Activated CD4-positive, alpha-beta T cell treated with anti-CD3 and anti-CD28 coated beads for 4 hours (primary cell): Measurements from ENCODE around the gene PRKN.
"Not testable (repeated sequence)": the region's sequence is repeated elsewhere in the genome, so short reads cannot be mapped to it uniquely, and the experiment has no call there.

Source experiments
- DNase-seq, 2 donors: peaks; one replicate each; pipeline ENCODE4 v3.0.0-alpha.2; 2020

Gene PRKN

DNA sequence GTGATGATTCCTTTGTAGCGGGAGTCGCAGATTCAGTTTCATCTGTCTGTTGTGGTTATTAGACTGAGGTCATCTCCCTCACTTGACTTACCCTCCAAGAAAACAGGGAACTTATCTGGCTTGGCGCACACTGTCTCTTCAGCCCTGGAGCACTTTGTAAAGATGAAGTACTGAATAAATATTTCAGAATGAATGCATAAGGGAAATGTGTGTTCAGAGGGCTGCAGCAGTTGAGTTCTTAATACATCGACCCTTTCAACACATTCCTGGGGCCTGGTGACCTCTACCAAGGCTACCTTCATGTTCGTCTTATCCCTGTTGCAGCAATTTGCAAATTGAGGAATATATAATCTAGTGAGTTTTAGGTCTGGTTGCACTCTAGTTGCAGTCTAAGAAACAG is 801.2 kb downstream of the PRKN start:
- no peak for DNase-seq

DNA sequence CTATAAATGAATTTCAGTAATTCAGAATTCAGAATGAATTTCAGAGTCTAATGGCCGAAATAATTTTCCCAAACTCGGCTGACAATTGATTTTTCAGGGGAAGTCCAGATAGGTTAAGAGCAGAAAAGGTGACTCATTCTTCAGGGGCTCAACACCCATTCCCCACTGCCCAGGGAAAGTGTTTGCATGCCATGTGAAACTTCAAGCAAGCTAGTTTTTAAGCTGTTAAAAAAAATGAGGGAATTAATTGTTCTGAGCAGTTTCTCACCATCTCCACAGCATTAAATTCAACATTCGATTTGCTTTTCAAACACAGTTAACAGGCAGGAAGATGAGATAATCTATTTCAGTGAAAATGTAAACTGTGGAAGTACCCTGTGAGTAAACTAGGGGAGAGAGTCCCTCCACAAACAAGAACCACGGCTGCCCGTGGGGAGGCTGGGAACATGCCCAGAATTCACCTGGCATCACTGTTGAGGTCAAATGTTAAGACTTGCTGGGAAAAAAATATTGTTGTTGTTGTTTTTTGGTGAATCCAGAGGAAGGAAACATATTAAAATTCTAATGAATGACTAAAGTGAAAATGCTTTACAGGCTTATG is 803.0 kb downstream of the PRKN start:
- no peak for DNase-seq

DNA sequence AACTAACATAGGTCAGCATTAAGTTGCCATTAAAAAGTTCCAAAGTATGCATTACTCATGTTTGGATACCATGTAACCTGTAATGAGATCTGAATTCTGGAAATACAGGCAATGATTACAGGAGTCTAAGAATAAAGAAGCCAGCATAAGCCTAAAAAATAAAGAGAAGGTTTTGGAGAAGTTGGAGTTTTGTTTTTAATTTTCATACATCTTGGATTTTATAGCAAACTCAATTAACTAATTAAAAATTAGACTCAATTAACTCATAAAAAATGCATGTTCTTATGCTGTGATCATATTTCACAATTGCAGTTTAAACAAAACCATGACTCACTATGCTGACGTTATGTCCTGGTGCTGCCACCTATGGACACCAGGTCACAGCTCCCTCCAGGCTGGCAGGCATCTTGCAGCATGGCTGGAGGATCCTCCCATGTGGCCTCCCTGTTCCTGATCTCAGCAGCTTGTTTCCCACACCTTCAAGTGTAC is 804.9 kb downstream of the PRKN start:
- DNase-seq, result no peak

DNA sequence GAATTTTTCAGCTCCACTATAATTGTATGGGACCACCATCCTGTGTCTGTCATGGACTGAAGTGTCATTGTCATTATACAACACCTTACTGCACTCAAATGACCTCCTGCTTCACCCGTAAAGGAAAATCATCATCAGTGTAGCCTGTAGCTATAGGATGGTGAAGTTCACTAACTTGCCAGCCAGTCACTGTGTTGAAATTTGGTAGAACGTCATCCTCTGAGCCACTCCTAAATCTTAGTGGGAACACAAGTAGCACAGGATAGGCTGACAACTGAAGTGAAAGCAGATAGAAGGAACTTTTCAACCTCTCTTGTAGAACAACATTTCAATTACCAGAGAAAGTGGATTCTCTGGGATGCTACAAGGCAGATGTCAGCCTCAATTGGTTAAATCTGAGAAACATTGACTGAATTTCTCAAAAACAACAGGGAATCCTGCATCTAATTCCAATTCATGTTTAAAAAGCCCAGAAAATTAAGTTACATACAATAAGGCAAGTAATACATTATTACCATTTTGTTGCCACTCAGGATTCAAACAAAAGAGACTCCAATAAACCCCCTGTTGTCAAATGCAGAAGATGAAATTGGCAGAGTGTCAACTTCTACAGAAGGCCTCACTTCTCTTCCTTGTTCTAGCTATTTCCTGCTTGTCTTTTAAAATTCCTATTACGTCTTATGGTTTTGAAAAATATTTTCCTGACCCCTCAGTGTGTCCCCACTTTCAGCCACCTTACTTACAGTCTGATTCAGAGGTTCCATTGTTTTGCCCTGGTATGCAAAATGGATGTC is 805.8 kb downstream of the PRKN start:
- DNase-seq, result no peak

DNA sequence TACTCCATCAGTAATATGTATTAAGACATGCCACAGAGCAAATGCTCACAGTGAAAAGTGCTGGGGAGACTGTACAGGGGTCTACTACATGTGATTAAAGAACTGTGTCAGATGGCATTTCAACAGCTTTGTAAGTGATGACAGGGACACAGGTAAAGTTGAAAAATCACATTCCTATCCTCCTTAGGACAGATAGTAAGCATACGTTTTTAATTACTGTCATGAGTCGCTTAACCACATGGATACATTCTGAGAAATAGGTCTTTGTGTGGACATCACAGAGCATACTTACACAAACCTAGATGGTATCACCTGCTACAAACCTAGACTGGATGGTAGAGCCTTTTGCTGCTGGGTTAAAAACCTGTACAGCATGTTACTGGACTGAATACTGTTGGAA is 807.9 kb downstream of the PRKN start:
- no peak for DNase-seq

GRCh38 chr6:161918628-161919205 is 808.8 kb downstream of the PRKN start:
- DNase-seq, result no peak

DNA sequence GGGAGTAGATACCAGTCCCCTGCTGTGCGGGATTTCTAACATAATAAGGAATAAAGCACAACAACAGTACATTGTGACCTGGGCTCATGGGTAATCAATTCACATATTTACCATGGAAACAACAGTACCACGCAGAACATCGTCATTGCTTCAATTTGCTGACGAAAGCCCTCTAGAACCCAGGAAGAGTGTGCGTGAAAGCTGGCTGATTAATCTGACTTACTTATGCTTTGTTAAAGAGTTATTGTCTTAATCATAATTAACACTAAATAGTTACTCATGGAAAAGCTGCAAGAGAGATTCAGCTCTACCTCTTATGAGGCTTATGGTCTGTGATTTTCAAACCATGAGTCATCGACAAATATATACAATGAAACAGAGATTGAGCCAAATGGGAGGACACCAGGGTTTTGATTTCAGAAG is 809.4 kb downstream of the PRKN start:
- DNase-seq, result no peak

- DNase-seq, result no peak
Measured at GRCh38 chr6:161917645-161918044, 809.9 kb downstream of the PRKN start.

GRCh38 chr6:161915456-161915964 is 812.1 kb downstream of the PRKN start:
- no peak for DNase-seq

DNA sequence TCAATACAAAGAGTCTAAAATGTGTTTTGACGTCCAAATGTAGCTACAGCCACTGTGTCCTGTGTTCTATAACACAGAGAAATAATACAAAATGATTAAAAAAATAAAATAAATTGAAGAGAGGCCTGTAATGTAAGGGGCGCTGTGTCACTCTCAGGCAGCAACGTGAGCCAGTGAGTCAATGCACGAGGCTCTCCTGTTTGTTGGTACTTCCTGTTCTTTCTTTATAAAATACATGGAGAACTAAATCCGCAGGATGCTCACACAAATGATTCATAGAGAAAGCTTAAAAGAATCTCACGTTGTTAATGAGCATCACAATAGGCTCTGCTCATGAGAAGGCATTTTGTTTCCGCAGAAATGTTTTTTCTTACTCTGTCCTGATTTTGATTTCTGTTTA is 818.7 kb downstream of the PRKN start:
- no peak for DNase-seq

- DNase-seq, result no peak
Measured at GRCh38 chr6:161906571-161906970, 821.0 kb downstream of the PRKN start.

DNA sequence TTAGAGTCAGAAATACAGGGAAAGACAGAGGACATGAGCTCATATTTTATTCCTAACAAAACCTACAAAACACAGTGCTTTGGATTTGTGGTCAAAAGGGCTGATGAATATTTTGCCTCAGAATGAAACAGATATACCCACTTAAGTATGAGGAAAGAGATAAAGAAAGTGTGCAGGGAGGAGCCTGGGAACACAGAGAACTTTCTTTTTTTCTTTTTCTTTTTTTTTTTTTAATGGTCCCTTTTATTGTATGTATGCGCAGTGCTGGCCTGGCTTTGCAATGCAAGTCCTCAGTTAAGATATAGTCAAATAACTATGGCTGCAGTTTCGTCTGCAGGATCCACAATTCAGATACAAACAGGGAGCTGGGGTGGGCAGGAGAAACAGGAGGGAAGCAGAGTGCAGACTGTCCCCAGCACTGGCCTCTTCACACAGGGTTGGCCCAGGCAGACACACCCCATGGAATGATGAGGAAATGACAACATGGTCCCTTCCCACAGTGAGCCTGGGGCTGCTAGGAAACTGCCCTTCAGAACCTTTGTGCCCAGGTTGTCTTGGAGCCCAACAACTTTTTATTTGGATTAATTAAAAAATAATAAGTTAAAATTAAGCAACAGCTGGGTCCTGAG is 823.9 kb downstream of the PRKN start:
- DNase-seq, result no peak

DNA sequence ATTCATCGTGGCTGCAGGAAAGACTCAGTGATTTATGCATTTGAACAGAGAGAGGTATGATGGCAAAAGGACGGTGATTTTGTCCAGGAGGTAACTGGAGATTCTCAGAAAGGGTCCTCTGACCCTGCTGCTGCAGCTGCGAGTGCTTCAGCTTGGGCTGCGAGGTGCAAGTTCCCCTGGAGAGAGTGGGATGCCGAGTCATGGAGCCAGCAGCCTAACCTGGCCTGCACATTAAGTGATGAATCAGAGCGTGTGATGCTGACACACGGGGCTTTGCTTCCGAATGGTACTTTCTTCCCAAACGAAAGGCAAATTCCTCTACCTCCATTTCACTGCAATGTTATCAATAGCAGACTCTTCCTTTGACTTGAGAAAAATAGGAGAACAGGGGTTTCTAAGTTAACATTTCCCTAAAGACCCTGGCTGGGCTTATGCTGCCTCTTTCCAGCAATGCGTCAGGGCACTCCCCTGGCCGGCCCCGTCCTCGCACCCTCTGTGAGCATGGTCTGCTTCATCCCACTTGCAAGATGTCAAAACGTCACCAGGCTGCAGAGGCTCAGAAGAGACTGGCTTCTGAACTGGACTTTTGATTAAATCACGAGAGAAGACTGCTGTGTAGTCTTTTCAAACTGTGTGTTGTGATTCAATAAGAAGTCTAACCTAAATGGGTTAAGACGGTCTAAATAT is 825.7 kb downstream of the PRKN start:
- no peak for DNase-seq

DNA sequence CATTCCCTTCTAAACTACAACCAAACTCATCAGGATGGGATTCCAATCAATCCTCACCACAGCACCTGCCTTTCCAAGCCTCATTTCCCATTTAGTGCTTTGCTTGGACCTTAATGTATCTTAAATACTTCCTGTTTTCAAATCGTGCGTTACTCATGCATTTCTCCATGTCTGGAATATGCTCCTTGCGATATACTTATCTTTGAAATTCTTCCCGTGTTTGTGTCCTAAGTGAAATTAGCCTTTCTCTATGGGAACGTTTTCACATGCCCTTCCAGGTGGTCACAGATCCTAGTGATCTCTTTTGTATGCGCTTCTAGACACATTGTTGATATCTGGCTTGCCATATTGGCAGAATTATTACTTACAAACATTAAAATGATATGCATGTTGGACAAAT is 833.1 kb downstream of the PRKN start:
- DNase-seq, result no peak

DNA sequence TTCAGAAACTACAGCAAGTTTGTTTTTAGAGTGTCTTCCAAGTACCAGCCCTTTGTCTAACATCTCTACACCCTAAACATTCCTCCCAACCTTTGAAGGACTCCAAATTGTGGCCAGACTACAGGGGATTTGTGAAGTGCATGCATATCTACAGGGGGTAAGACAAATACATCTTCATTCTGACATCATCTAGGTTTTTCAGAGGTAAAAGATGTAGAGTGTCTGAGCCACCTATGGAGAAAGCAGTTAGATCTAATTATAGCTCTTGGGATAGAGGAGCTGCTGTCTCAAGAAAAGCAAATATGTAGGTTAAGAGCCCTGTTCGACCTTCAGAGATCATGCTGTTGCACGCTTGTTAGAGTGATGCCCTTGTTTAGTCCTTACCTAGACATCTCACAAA is 836.0 kb downstream of the PRKN start:
- DNase-seq, result no peak

DNA sequence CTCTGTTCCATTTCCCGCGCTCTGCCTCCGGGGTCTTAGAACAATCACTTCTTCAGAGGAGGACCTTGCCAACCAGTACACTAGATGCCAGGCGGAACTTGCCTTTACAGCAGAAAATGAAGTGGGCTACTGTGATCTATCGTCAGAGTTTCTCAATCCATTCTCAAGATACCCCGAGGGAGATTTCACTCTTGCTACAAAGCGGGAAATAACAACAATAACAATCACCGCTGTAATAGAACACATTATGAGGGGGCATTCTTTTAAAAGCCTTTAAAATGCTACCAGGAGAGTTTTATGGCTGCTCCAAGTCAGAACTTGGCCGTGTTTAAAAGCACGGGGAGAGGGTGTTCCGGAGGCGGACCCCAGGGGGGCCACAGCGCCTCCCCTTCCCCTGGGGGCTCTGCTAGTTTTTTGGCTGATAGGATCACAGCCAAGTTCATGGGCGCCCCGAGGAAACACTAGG is 836.7 kb downstream of the PRKN start:
- DNase-seq, result no peak

- DNase-seq, result no peak
Measured at GRCh38 chr6:161890133-161890831, 837.3 kb downstream of the PRKN start.

- no peak for DNase-seq
Measured at GRCh38 chr6:161889324-161889723, 838.2 kb downstream of the PRKN start.

GRCh38 chr6:161886545-161886944 is 841.0 kb downstream of the PRKN start:
- not testable (repeated sequence) for DNase-seq

DNA sequence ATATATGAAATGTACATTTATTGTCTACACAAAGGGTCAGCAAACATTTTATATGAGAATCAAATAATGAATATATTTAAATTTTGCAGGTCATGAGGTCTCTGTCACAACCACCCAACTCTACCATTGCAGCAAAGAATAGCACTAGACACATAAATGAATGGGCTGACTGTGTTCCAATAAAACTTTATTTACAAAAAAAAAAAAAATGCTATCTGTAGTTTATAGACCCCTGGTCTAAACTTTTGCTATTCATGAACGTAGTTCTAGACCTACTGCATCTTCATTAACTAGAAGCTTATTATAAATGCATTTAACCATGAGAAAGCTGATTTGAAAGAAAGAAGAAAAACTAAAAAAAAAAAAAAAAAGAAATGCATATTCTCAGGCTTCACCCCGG is 842.8 kb downstream of the PRKN start:
- DNase-seq, result no peak

GRCh38 chr6:161882196-161882765 is 845.3 kb downstream of the PRKN start:
- DNase-seq, result no peak

DNA sequence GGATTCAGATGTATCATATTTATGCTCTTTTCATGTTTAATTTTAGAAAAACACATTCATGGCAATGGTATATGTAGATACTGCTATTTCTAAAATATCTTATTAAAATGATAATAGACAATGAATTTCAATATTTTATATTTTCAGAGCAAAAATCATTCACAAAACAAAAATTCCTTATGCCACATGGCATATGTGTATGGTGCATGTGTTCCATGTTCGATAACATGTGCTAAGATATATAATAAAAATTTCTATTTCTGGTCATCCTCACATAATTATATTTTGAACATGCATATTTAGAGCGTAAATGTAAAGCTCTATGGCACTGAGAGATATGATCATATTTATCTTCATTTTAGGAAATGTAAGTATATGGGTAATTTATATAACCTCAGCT is 847.5 kb downstream of the PRKN start:
- DNase-seq, result no peak
